ENCODE data around the gene SPTBN2.

The SPTBN2 gene

GRCh38 chr11:66652651-66653050 lies 76.4 kb downstream of the SPTBN2 start:
- TF ChIP-seq POLR2AphosphoS5 (IDR thresholded peaks at IDR 0.05; ENCODE audit: low read depth, low read length) (no peak), FOXP2 (optimal IDR thresholded peaks at IDR 0.05; ENCODE audit: borderline replicate concordance, extremely low read depth, extremely low read length, insufficient read depth) (no peak), TAF1 (IDR thresholded peaks at IDR 0.05; ENCODE audit: borderline replicate concordance, insufficient read depth, low read length) (no peak)
- TF ChIP-seq, protein P1, sequence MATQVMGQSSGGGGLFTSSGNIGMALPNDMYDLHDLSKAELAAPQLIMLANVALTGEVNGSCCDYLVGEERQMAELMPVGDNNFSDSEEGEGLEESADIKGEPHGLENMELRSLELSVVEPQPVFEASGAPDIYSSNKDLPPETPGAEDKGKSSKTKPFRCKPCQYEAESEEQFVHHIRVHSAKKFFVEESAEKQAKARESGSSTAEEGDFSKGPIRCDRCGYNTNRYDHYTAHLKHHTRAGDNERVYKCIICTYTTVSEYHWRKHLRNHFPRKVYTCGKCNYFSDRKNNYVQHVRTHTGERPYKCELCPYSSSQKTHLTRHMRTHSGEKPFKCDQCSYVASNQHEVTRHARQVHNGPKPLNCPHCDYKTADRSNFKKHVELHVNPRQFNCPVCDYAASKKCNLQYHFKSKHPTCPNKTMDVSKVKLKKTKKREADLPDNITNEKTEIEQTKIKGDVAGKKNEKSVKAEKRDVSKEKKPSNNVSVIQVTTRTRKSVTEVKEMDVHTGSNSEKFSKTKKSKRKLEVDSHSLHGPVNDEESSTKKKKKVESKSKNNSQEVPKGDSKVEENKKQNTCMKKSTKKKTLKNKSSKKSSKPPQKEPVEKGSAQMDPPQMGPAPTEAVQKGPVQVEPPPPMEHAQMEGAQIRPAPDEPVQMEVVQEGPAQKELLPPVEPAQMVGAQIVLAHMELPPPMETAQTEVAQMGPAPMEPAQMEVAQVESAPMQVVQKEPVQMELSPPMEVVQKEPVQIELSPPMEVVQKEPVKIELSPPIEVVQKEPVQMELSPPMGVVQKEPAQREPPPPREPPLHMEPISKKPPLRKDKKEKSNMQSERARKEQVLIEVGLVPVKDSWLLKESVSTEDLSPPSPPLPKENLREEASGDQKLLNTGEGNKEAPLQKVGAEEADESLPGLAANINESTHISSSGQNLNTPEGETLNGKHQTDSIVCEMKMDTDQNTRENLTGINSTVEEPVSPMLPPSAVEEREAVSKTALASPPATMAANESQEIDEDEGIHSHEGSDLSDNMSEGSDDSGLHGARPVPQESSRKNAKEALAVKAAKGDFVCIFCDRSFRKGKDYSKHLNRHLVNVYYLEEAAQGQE (IDR thresholded peaks at IDR 0.05; ENCODE audit: insufficient read depth in 1 of 2, low read depth in 2 of 2, low read length in 2 of 2): no peak

DNA sequence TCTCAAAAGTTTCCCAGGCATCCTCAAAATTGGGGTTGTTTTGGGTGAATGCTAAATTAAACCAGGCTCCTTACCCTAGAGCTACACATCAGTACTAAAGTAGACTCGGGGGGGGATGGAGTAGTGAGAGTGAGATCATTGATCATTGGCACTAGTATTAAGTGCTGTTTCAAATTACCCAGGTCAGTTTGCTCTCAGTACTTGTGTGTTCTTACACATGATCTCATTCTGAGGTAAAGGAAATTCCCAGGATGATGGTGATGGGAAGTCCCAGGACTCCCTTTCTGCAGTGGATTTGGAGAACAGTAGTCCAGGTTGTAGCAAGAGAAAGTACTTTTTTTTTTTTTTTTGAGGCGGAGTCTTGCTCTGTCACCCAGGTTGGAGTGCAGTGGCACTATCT lies 78.0 kb downstream of the SPTBN2 start:
- 0 out of 2 replicates have a peak, but pooled peaks have one; percentile 18 for TF ChIP-seq POLR2AphosphoS5 (IDR thresholded peaks at IDR 0.05; ENCODE audit: low read depth, low read length)
- TF ChIP-seq TAF1 (IDR thresholded peaks at IDR 0.05; ENCODE audit: borderline replicate concordance, insufficient read depth, low read length): no peak

DNA sequence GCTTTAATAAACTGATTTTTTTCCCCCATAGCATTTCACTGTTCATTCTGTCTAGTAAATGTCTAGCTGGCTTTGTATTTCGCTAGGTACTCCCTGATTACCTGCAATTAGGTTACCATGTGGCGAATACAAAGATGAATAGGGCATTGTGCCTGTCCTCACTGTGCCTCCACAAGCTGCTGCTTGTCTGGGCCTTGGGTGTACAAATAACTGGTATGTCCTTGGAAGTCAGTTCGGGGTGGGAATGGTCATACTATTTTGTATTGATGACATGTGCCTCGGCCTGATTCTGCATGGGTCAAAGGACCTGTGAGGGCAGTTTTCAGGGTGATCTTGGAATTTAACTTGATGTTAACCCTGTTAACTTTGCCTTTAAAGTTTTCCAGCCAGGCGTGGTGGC lies 79.1 kb downstream of the SPTBN2 start:
- TF ChIP-seq POLR2AphosphoS5 (IDR thresholded peaks at IDR 0.05; ENCODE audit: low read depth, low read length): no peak
- no peak for TF ChIP-seq TAF1 (IDR thresholded peaks at IDR 0.05; ENCODE audit: borderline replicate concordance, insufficient read depth, low read length)
- TF ChIP-seq, protein P1 (IDR thresholded peaks at IDR 0.05; ENCODE audit: insufficient read depth in 1 of 2, low read depth in 2 of 2, low read length in 2 of 2): no peak
- no peak for TF ChIP-seq SIN3A (IDR thresholded peaks at IDR 0.05; ENCODE audit: borderline replicate concordance, insufficient read depth, low read length)
- TF ChIP-seq FOXP2 (optimal IDR thresholded peaks at IDR 0.05; ENCODE audit: borderline replicate concordance, extremely low read depth, extremely low read length, insufficient read depth): no peak

GRCh38 chr11:66646828-66647227 lies 82.2 kb downstream of the SPTBN2 start:
- TF ChIP-seq TAF1 (IDR thresholded peaks at IDR 0.05; ENCODE audit: borderline replicate concordance, insufficient read depth, low read length): no peak
- no peak for TF ChIP-seq POLR2AphosphoS5 (IDR thresholded peaks at IDR 0.05; ENCODE audit: low read depth, low read length)
- TF ChIP-seq, protein P1 (IDR thresholded peaks at IDR 0.05; ENCODE audit: insufficient read depth in 1 of 2, low read depth in 2 of 2, low read length in 2 of 2): no peak

DNA sequence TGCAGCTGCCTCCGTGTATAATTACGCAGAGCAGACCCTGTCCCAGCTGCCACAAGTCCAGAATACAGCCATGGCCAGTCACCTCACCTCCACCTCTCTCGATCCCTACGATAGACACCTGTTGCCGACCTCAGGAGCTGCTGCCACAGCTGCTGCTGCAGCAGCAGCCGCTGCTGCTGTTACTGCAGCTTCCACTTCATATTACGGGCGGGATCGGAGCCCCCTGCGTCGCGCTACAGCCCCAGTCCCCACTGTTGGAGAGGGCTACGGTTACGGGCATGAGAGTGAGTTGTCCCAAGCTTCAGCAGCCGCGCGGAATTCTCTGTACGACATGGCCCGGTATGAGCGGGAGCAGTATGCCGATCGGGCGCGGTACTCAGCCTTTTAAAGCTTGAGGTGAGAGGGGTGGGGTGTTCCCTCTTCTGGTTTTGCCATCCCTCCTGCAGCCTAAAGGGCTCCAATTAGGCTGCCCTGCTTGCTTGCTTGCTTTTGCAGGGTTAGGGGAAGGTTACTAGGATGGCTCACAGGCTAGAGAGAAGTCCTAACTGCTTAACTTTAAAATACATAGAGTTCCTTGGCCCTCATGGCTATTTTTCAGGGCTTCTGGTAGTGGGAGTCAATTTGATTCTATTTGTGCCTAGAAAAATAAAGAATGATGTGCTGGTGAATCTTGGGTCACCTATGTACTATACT lies 85.1 kb downstream of the SPTBN2 start:
- peak; percentile 24; the same call in 1 of the 2 replicates for TF ChIP-seq POLR2AphosphoS5 (IDR thresholded peaks at IDR 0.05; ENCODE audit: low read depth, low read length)
- TF ChIP-seq, protein P1 (IDR thresholded peaks at IDR 0.05; ENCODE audit: insufficient read depth in 1 of 2, low read depth in 2 of 2, low read length in 2 of 2): no peak
